ENCODE measurements around the gene SHB. TPM values are rescaled to one million over a fixed set of nuclear protein-coding genes. Genes with fewer than 3 reads are reported as not detected.

Gene SHB
- total RNA-seq, 2 donors from 2014 or later, result 33.9 to 39.9 TPM

DNA sequence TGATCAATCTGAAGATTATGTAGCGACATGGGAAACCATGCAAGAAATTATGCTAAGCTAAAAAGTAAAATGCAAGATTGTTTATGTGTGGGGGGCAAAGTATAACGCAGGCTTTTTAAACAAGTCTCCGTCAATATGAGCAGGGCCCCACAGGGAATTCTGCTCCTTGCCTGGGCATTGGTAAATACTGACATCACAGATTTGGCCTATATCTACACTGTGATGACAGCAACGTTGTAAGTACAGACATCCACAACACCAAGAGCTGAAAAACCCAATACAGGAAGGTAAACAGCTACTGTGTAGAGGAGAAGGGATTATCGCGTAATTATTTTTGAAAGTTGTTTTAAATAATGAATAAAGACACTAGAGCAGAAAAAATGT, 90.6 kb downstream of the SHB start:
- Histone ChIP-seq H3K27me3 (no peaks in the 10 kb centered on the region), H3K4me3 (no peak overlapping the region), H3K27ac (no peak overlapping the region), H3K36me3 (peaks cover 10% of the 10 kb centered on the region), H3K9me3 (no peaks in the 10 kb centered on the region), H3K4me1 (peaks cover 0 to 22% of the 10 kb centered on the region in 2 donors)
- TF ChIP-seq, protein P1, sequence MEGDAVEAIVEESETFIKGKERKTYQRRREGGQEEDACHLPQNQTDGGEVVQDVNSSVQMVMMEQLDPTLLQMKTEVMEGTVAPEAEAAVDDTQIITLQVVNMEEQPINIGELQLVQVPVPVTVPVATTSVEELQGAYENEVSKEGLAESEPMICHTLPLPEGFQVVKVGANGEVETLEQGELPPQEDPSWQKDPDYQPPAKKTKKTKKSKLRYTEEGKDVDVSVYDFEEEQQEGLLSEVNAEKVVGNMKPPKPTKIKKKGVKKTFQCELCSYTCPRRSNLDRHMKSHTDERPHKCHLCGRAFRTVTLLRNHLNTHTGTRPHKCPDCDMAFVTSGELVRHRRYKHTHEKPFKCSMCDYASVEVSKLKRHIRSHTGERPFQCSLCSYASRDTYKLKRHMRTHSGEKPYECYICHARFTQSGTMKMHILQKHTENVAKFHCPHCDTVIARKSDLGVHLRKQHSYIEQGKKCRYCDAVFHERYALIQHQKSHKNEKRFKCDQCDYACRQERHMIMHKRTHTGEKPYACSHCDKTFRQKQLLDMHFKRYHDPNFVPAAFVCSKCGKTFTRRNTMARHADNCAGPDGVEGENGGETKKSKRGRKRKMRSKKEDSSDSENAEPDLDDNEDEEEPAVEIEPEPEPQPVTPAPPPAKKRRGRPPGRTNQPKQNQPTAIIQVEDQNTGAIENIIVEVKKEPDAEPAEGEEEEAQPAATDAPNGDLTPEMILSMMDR (IDR thresholded peaks at IDR 0.05), result no peak
- DNase-seq (ENCODE audit: low spot score), result no peak

DNA sequence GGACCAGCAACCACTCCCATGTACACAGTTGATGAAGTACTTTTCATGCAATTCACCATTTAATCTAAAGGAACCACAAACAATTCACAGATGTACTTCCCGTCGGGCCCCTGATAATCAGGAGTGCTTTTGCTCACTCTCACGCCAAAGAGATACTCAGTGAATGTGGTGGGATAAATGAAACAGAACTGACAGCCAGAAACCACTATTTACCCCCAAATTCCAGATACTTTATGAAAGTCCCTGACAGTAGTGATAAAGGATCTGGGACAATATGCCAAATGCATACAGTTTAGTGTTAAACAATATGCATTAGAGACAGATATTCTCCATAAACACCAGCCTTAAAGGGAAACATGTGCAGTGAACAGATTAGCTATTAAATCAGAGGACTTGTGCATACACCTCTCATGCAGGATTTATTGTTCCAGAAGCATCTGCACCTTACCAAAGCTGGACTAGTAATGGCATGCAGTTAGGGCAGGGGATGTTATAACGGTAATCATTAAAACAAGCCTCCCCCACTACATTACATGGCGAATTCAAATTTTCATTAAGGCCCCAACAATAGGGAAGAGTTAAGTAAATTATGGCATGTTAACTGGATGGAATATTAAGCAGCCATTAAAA, 91.1 kb downstream of the SHB start:
- H3K4me1 ChIP-seq, result peaks cover 0 to 22% of the 10 kb centered on the region in 2 donors
- peaks cover 12% of the 10 kb centered on the region for H3K36me3 ChIP-seq
- DNase-seq (ENCODE audit: low spot score), result no peak
- TF ChIP-seq, protein P1 (IDR thresholded peaks at IDR 0.05), result no peak
- no peaks in the 10 kb centered on the region for H3K9me3 ChIP-seq
- no peaks in the 10 kb centered on the region for H3K27me3 ChIP-seq
- no peak overlapping the region for H3K27ac ChIP-seq
- H3K4me3 ChIP-seq, result no peak overlapping the region

DNA sequence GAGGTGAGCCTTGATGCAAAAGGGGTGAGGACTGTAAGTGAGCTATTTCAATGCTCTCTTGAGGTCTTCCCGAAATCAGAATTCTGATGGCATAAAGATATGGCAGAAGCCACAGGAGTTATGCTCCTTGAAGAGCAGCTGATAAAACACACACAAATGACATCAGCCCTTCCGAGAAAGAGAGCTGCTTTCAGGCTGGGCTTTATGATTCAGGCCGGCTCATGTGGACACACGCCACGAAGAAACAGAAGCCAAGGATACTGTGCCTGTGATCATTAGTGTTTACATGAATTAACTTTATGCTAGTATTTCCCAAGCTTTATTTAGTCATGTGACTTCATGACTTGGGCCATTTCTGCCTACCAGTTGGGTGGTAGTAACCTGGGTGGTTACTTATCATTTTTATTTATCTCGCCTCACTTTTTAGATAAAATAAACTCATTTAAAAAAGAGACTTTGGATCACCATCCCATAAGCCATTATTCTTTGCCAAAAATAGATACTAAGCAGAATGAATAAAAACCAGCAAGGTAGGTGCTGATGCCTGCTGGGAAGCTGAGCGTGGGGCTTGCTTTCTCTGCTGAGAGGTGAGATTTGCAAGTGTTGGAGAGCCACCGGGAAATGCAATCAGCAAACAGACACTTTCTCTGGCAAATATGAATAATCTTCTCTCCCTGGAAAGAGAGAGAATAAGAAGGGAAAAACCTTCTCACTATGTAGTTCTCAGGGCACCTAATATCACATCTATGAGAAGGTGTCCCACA, 92.1 kb downstream of the SHB start:
- Histone ChIP-seq H3K4me1 (peaks cover 0 to 22% of the 10 kb centered on the region in 2 donors), H3K27ac (no peak overlapping the region)

DNA sequence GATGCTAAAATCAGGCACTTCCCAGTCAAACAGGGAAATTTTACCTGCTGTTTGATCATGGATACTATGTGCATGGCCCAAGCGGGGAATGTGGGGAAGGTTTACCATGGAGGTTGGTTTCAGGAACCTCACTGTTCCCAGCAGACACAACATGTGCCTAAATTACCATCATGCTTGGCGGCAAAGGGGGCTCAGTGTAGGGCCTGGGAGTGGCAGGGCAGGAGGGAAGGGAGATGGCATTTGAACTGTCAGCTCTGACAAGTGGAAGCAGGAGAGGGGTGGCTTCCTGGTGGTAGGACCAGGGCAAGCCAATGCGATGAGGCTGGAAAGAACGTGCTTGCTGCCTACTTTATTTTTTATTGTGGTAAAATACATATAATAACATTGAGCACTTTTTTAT, 93.4 kb downstream of the SHB start:
- H3K9me3 ChIP-seq, result no peaks in the 10 kb centered on the region
- no peak overlapping the region for H3K27ac ChIP-seq
- no peak for DNase-seq (ENCODE audit: low spot score)
- no peak overlapping the region for H3K4me3 ChIP-seq
- TF ChIP-seq, protein P1 (IDR thresholded peaks at IDR 0.05), result no peak
- H3K36me3 ChIP-seq, result peaks cover 12% of the 10 kb centered on the region
- no peaks in the 10 kb centered on the region for H3K27me3 ChIP-seq
- peaks cover 0 to 22% of the 10 kb centered on the region in 2 donors for H3K4me1 ChIP-seq

More for the DNA sequence above, 92.1 kb downstream of the SHB start:
- Histone ChIP-seq H3K27me3 (no peaks in the 10 kb centered on the region), H3K4me3 (no peak overlapping the region), H3K36me3 (peaks cover 12% of the 10 kb centered on the region), H3K9me3 (no peaks in the 10 kb centered on the region)
- no peak for DNase-seq (ENCODE audit: low spot score)
- TF ChIP-seq, protein P1 (IDR thresholded peaks at IDR 0.05), result no peak

DNA sequence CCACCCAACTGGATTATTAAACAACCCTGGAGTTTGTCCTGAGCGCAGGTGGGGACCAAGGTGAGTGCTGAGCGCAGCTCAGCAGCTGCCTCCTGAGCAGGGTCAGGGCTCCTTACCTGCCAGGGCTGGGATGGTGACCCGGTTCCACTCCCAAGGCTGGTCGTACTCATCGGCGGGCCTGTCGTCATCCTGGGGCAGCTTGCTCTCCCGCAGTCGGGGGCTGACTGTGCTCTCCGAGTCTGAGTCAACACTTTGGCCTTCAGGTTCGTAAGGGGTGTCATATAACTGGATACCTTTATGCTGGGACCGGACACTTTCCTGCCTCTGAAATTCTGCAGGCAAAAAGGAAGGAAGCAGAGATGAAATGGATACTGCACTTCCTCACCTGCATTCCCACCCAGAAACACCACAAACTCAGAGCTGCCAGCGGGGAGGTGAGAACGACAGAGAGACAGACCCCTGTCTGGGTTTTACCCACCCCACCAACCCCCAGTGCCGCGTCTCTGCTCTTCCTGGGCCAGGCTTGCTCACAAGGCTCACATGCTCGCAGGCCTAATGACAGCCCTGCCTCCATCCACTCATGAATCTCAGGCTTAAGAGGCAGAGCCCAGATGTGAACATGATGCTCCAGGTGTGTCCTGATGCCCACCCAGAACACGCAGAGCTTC, 94.4 kb downstream of the SHB start:
- Histone ChIP-seq H3K36me3 (peaks cover 12% of the 10 kb centered on the region), H3K9me3 (no peaks in the 10 kb centered on the region)
- no peak for DNase-seq (ENCODE audit: low spot score)

More for the DNA sequence above, 94.4 kb downstream of the SHB start:
- no peak overlapping the region for H3K4me3 ChIP-seq
- TF ChIP-seq, protein P1 (IDR thresholded peaks at IDR 0.05), result no peak
- no peaks in the 10 kb centered on the region for H3K27me3 ChIP-seq
- peaks cover 0 to 30% of the 10 kb centered on the region in 2 donors for H3K4me1 ChIP-seq
- no peak overlapping the region for H3K27ac ChIP-seq
